ENCODE data around the gene JMJD8.

The JMJD8 gene

DNA sequence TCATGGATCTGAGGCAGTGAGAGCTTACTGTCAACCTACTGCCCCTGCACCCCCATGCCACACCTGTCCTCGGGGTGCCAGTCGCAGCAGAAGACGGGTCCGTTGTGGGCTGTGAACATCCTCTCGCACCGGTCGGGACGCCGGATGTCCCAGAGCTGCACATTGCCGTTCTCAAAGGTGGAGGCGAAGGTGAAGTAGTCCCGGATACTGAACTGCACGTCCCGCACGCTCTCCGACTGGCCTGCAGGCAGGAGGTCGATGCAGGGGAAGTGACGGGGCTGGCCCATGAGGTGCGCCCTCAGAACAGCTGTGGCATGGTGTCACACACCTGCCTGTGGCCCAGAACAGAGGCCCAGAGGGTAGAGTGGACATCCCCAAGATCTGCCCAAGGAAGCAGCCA lies 3.4 kb upstream of the JMJD8 start:
- DNase-seq = no peak

DNA sequence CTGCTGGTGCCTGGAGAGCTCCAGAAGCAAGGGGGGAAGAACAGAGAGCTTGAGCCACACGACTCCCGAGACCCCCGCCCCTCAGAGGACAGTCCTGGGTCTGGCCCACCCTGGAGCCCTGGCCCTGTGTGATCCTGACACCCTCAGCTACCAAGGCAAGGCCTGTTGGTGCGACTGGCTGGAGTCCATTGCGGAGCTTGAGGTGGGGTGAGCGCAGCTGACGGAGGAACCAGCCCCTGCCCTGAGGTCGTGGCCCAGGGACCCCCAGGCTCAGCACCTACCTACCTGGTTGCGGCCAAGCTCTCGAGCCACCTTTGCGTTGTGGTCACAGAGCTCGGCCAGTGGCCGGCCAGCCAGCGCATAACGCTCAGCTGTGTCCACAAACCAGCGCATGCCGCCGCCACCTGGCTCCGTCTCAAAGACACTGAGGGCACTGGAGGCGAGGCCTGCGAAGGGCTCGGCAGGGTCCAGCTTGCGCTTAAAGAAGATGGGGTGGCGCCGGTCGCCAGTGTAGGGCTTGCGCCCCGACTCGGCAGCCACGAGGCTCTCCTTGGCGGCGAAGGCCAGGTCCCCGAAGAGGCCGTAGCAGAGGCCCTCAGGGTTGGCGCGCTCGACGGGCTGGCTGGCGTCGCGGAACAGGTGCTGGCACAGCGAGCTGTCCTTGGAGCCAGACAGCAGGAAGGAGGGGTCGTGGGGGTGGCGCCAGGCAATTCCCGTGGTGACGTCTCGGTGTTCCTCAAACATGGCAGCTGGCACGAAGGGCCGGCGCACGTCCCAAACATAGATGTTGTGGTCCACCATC lies 2.5 kb upstream of the JMJD8 start:
- DNase-seq = no peak

DNA sequence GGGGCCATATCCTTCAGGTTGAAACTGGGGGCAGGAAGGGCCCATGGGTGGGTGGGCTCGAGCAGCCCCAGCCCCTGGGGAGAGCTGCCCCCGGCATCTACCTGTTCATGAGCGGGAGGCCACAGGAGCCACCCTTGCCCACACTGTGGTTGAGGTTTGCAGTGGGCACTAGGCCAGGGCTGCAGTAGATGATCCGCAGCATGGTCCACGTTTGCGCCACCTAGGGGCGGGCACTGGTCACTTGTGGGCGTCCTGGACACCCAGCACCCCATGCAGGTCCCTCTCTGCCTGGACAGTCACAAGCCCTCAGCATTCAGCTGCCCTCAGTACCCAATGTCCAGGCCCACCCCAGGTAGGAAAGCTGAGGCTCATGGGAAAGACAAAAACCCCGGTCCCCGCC lies 1.8 kb upstream of the JMJD8 start:
- no peak for DNase-seq

DNA sequence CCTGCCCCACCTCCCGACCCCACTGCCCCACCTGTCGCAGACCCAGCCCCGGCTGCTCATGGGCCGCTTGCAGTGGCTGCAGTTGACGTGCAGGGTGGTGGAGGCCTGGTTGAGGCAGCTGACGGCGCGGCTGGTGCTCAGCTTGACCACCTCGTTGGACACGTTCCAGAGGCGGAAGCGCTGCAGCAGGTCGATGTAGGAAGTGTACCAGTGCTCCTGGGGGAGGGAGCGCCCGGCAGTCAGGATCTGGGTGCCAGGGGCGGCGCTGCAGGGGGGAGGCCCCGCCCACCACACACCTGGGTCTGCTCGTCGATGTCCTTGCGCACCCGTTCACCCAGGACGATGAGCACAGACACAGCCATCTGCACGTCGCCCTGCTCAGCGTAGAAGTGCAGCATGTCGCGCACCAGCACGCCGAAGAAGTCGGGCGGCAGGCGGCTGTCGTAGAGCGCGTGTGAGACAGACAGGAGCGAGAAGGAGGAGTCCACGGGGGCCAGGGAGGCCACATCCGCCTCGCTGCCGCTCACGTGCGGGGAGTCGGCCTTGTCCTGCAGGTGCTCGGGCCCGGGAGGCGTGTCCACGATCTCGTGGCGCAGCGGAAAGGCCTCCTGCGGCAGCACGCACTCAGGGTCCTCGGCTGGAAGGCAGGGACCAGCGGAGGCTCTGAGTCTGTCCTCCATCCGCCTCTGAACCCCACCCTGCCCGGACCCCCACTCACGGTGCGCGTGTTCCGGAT lies 995 bp upstream of the JMJD8 start:
- peak; percentile 52 for DNase-seq

DNA sequence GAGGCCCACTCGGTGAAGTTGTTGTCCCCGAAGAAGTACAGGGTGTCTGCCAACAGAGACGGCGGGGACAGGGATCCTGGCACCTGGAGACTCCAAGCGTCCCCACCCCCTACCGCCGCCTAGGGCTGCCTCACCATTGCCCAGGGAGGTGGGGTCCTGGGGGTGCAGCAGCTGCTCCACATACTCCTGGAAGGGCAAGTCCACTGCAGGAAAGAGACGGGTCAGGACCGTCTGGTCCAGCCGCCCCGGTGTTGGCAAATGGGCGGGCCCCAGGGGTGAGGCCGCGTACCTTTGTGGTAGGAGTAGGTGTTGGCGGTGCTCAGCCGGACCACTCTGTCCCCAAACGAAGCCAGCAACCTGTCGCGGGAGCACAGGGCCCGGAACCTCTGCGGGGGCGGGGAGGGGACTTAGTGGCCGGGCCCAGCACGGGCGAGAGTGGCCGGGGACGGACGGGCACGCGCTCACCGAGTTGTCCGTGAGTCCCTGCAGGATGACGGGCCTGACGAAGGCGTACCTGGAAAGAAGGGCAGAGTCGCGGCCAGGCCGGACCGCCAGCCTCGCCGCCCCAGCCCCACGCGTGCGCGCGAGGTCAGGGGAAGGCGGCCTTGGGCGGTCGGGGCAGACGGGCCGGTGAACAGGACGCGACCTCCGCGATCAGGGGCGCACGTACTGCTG lies 601 bp downstream of the JMJD8 start:
- no peak for DNase-seq

DNA sequence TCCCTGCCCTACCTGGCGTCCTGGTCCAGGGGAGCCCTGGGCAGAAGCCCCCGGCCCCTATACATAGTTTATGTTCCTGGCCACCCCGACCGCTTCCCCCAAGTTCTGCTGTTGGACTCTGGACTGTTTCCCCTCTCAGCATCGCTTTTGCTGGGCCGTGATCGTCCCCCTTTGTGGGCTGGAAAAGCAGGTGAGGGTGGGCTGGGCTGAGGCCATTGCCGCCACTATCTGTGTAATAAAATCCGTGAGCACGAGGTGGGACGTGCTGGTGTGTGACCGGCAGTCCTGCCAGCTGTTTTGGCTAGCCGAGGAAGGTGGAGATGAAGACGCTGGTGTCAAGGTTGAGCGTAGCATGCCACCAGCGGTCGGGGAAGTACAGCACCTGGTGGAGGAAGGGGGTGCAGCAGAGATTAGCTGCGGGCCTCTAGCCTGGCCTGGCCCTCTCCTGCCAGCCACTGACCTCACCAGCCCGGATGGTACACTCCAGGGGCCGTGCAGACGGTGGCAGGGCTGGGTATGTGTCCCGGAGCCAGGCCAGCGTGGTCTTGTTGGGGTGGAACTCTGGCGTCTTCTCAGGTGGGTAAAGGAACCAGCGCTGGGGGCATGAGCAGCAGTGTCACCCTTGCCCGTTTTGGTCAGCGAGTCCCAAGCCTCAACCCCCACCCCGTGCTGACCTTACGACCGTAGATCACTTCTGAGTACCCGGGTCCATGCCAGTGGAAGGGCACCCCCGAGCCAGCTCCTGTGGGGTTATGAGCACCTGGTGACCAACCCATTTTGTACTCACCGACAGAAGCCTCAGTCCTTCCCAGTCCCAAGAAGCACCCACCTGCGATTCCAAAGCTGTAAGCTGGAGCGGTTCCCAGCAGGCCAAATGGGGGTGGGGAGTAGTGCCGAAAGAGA lies 1.4 kb downstream of the JMJD8 start:
- DNase-seq = no peak

DNA sequence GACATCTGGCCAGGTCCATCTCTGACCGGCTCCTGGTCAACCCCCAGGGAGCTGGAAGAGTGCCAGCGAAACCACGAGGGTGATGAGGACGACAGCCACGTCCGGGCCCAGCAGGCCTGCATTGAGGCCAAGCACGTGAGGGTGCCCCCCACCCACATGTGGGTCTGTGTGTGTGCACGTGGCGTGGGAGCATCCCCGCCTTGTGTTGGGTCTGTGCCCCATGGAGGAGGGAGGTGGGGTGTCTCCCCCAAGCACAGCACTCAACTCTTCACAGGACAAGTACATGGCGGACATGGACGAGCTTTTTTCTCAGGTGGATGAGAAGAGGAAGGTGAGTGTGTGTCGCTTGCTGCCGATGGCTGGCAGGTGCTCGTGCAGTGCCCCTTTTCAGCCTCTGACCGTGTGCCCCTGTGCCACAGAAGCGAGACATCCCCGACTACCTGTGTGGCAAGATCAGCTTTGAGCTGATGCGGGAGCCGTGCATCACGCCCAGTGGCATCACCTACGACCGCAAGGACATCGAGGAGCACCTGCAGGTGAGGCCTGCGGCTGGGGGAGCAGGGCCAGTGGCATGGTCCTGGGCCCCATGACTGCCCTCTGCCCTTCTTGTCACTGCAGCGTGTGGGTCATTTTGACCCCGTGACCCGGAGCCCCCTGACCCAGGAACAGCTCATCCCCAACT lies 2.2 kb downstream of the JMJD8 start:
- no peak for DNase-seq

DNA sequence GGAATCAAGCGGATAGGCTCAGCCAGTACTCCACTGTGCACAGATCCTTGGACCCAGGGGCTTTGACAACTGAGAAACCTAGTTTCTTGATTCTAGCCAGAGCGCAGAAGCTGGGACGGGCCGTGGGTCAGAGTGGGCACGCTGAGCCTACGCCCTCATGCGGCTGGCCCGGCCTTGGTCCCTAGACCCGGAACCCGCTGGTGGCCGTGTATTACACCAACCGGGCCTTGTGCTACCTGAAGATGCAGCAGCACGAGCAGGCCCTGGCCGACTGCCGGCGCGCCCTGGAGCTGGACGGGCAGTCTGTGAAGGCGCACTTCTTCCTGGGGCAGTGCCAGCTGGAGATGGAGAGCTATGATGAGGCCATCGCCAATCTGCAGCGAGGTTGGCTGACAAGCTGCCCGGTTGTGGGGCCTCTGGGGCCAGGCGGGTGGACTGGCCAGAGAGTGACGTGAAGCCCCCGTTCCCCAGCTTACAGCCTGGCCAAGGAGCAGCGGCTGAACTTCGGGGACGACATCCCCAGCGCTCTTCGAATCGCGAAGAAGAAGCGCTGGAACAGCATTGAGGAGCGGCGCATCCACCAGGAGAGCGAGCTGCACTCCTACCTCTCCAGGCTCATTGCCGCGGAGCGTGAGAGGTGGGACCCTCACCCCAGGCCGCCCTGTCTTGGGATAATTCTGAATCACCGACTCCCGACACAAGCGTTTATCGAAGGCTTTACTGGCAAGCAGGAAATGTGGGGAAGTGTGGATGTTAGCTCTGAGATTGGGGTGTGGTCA lies 3.0 kb downstream of the JMJD8 start:
- no peak for DNase-seq

DNA sequence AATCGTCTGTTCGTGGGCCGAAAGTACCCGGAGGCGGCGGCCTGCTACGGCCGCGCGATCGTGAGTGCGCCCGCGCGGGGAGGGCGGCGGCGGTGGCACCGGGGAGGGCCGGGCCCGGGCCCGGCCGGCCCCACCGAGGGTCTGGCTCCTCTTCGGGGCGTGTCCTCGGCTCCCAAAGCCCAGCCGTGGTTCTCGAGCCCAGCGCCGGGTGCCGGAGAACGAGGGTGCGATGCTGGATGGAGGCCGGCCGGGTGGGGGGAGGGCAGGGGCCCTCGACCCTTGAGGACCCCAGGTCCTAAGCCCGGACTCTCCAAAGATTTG lies 3.5 kb downstream of the JMJD8 start:
- DNase-seq = no peak

DNA sequence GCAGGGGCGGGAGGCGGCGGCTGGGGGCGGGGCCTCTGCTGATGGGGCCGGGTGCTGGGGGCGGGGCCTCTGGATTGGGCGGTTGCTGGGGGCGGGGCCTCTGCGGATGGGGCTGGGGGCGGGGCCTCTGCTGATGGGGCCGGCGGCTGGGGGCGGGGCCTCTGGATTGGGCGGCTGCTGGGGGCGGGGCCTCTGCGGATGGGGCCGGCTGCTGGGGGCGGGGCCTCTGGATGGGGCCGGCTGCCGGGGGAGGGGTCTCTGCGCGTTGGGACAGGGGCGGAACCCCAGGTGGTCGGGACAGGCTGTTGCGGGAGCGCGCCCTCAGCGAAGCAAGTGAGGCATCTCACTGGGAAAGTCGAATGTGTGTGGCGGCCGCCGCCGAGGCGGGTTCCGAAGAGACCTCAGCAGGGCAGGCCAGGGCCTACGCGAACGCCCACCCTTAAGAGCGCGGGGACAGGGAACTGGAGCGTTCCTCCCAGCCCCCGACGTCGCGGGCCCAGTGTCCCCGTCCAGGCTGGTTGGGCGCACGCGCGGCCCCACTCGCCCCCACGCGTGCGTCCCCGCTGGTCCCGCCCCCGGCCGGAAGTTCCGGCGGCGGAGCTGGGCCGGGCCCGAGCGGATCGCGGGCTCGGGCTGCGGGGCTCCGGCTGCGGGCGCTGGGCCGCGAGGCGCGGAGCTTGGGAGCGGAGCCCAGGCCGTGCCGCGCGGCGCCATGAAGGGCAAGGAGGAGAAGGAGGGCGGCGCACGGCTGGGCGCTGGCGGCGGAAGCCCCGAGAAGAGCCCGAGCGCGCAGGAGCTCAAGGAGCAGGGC lies 4.1 kb downstream of the JMJD8 start, which contains the start of gene STUB1:
Gene STUB1 (plus strand): TSS at position 597 of the 811 bp plus-strand sequence. CDS start 116 bp downstream, at position 713.
- DNase-seq = no peak

DNA sequence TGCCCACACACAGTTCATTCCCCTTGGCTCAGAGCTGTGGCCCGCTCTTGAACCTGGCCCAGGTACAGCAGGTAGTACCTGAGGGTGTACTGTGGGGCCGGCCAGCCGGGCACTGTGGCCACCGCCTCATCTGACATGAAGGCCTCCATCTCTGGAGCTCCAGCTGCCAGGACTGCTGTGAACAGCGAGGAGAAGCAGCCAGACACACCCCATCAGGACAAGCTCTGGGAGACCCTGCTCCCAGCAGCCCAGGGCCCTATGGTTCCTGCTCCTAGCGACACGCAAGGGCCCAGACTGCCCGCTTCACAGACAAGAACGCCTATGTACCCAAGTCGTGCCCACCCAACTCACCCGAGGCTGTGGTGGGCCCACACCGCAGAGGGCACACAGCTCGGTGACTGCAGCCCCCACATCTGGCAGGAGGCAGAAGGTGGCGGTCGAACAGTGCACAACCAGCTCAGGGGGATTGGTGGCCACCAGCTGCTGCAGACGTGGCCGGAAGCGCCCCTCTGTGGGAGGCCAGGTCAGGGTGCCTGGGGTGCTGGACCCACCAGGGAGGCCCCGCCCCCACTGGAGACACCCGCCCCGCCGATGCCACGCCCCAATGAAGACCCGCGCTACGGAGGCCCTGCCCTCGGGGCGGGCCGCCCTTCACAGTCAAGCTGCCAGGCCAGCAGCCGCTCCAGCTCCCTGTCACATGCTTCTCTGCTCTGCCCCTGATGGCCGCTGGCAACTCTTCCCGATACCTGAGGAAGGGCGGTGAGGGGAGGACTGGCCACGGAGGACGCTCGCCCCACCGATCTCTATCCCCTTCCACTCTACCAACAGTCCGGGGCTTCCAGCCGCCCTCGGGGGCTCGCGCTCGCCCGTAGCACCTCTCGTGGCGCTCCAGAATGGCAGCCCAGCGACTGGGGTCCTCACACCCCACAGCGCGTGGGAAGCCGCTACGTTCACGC lies 5.0 kb downstream of the JMJD8 start:
- DNase-seq = no peak

DNA sequence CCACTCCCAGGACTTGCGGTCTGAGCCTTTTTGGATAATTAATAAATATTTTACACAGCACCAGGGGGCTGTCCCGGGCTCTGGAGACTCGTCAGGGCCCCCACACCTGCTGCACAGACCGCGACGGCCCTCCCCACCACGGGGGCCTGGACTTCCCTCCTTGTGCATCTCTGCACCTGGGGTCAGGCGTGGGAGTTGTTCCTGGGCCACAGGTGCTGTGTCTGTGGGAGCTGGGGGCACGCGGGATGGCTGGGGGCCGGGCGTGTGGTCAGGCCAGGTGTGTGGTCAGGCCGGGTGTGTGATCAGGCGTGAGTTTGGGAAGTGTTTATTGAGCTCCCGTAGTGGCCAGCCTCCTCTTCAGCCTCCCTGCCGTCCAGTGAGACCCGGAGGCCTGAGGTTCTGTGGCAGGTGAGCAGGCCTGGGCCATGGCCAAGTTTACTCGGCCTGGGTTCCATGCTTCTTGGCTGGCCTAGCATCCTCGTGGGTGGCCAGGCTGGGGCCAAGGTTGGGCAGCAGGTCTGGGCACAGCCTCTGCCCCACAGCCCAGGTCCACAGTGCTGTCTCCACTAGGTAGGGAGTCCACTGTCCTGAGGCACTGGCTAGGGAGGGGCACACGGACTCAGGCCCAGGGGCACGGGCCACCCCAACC lies 5.8 kb downstream of the JMJD8 start:
- no peak for DNase-seq

DNA sequence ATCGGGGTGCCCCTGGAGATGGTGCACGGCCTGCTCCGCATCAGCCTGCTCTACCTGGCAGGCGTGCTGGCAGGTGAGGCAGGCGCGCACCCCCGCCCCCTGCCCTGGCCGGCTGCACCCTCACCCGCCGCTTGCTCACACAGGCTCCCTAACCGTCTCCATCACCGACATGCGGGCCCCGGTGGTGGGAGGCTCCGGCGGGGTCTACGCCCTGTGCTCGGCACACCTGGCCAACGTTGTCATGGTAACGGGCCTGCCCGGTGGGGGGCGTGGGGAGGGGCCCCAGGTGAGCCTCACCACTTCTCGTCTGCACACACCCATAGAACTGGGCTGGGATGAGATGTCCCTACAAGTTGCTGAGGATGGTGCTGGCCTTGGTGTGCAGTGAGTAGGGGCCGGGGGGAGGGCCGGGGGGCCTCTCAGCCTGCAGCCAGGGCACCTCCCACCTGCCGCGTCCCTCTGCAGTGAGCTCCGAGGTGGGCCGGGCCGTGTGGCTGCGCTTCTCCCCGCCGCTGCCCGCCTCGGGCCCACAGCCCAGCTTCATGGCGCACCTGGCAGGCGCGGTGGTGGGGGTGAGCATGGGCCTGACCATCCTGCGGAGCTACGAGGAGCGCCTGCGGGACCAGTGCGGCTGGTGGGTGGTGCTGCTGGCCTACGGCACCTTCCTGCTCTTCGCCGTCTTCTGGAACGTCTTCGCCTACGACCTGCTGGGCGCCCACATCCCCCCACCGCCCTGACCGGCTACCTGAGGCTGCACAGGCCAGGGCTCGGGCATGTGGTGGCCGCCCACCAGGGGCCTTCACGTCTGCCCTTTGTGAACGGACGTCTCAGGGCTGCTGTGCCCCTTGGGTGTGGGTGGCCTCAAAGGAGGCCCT lies 6.6 kb downstream of the JMJD8 start:
- DNase-seq = peak; percentile 57

DNA sequence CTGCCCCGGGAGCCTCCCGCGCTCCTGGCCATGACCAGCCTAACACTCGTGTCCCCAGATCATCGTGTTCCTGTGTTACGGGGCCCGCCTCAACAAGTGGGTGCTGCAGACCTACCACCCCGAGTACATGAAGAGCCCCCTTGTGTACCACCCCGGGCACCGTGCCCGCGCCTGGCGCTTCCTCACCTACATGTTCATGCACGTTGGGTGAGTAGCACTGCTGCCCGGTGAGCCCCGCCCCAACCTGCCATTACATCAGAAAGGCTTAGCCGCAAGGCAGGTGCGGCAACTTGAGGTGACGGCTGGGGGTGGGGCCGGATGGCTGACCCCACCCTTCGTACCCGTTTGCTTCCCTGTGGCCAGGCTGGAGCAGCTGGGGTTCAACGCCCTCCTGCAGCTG lies 7.2 kb downstream of the JMJD8 start:
- DNase-seq = peak; percentile 93

DNA sequence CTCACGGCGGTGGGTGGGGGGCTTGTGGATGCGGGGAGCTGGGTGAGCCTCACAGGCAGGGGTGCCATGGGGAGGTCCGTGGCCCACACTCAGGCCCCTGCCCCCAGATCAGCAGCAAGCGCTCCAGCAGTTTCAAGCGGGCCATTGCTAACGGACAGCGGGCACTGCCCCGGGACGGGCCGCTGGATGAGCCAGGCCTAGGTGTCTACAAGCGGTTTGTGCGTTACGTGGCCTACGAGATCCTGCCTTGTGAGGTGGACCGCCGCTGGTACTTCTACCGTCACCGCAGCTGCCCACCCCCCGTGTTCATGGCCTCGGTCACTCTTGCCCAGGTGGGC lies 7.6 kb downstream of the JMJD8 start:
- no peak for DNase-seq

DNA sequence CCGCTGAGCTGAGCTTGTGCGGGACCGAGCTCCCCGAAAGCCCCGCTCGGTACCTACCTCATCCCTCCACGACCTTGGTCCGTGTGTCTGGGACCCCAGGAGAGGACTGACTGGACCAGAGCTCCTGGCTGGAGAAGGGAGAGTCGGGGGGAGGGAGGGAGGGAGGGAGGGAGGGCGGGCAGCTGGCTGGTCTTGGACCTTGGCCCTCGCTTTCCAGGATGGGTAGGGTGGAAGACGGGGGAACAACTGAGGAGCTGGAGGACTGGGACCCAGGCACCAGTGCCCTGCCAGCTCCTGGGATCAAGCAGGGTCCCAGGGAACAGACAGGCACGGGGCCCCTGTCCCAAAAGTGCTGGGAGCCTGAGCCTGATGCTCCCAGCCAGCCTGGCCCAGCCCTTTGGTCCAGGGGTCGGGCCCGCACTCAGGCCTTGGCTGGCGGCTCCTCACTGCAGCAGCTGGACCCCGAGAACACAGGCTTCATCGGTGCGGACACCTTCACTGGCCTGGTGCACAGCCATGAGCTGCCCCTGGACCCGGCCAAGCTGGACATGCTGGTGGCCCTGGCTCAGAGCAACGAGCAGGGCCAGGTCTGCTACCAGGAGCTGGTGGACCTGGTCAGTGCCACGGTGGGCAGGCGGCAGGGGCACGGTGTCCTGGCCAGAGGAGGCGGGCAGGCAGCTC lies 8.1 kb downstream of the JMJD8 start:
- DNase-seq = no peak
